DOHH2 (cell line): Measurements from ENCODE around the gene PLA2G4A.

Source experiments
- CTCF ChIP-seq: fragments of 200-600 bp; sonication (generic); IDR thresholded peaks from one replicate; pipeline ENCODE4 v1.5.1; 2014; ENCODE audit warnings: antibody characterized with exemption, mild to moderate bottlenecking, low read depth, low read length; ENCODE audit not compliant: poor library complexity, severe bottlenecking
- EZH2phosphoT487 ChIP-seq: fragments of 200-600 bp; sonication (generic); IDR thresholded peaks from 2 replicates; pipeline ENCODE4 v1.6.1; 2017; ENCODE audit warnings: borderline replicate concordance, mild to moderate bottlenecking, antibody characterized with exemption, low read length, moderate library complexity, mixed read lengths

GRCh38 chr1:186980400-186980799 lies 151.7 kb downstream of the PLA2G4A start:
- TF ChIP-seq CTCF (no peak), EZH2phosphoT487 (no peak)
